ENCODE results near the gene TARS1.
"Not testable (repeated sequence)": the region's sequence is repeated elsewhere in the genome, so short reads cannot be mapped to it uniquely, and the experiment has no call there.

Gene TARS1

GRCh38 chr5:33489481-33490067 lies 48.8 kb downstream of the TARS1 start:
- FAIRE-seq = no peak

- no peak for FAIRE-seq
Observed at GRCh38 chr5:33490071-33490665, 49.4 kb downstream of the TARS1 start.

- FAIRE-seq = no peak
Observed at GRCh38 chr5:33491941-33492340, 51.2 kb downstream of the TARS1 start.

- no peak for FAIRE-seq
Observed at GRCh38 chr5:33494466-33494865, 53.7 kb downstream of the TARS1 start.

GRCh38 chr5:33501260-33501659 lies 60.5 kb downstream of the TARS1 start:
- FAIRE-seq = no peak

- FAIRE-seq = no peak
Observed at GRCh38 chr5:33501899-33502298, 61.1 kb downstream of the TARS1 start.

- FAIRE-seq = no peak
Observed at GRCh38 chr5:33504570-33504969, 63.8 kb downstream of the TARS1 start.

GRCh38 chr5:33507426-33507825 lies 66.7 kb downstream of the TARS1 start:
- no peak for FAIRE-seq

GRCh38 chr5:33509036-33509435 lies 68.3 kb downstream of the TARS1 start:
- FAIRE-seq = no peak

- FAIRE-seq = no peak
Observed at GRCh38 chr5:33513462-33514185, 72.9 kb downstream of the TARS1 start.

GRCh38 chr5:33515366-33515765 lies 74.6 kb downstream of the TARS1 start:
- FAIRE-seq = not testable (repeated sequence)

- no peak for FAIRE-seq
Observed at GRCh38 chr5:33516421-33516820, 75.7 kb downstream of the TARS1 start.
